ENCODE results near the gene KIF2C.
A peak's percentile ranks its signal among the peaks of the same experiment; 100 is the strongest.
"Not testable (repeated sequence)": the region's sequence is repeated elsewhere in the genome, so short reads cannot be mapped to it uniquely, and the experiment has no call there.

The KIF2C gene

DNA sequence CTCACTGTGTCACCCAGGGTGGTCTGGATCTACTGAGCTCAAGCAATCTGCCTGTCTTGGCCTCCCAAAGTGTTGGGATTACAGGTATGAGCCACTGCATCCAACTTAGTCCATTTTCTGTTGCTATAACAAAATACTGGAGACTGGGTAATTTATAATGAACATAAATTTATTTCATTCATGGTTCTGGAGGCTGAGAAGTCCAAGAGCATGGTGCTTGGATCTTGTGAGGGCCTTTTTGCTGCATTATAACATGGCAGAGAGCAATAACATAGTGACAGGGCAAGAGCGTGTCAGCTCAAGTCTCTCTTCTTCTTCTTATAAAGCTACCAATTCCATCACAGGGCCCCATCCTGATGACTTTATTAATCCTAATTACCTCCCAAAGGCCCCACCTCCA lies 3.6 kb upstream of the KIF2C start:
- TF ChIP-seq, protein P1, sequence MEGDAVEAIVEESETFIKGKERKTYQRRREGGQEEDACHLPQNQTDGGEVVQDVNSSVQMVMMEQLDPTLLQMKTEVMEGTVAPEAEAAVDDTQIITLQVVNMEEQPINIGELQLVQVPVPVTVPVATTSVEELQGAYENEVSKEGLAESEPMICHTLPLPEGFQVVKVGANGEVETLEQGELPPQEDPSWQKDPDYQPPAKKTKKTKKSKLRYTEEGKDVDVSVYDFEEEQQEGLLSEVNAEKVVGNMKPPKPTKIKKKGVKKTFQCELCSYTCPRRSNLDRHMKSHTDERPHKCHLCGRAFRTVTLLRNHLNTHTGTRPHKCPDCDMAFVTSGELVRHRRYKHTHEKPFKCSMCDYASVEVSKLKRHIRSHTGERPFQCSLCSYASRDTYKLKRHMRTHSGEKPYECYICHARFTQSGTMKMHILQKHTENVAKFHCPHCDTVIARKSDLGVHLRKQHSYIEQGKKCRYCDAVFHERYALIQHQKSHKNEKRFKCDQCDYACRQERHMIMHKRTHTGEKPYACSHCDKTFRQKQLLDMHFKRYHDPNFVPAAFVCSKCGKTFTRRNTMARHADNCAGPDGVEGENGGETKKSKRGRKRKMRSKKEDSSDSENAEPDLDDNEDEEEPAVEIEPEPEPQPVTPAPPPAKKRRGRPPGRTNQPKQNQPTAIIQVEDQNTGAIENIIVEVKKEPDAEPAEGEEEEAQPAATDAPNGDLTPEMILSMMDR (IDR thresholded peaks at IDR 0.05; ENCODE audit: borderline replicate concordance, insufficient read depth, low read depth, low read length) = no peak
- no peak overlapping the region for H3K4me3 ChIP-seq (ENCODE audit: low read depth, low read length)

DNA sequence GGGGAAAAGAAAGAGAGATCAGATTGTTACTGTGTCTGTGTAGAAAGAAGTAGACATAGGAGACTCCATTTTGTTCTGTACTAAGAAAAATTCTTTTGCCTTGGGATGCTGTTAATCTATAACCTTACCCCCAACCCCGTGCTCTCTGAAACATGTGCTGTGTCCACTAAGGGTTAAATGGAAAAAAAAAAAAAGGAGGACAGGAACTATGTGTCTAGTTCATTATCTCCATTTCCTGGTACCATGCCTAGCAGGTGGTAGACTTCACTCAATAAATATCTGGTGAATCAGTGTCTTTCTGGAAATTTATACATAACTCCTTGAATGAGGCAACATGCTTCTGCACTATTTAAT lies 707 bp upstream of the KIF2C start:
- peak overlapping the region; percentile 71 for H3K4me3 ChIP-seq (ENCODE audit: low read depth, low read length)

DNA sequence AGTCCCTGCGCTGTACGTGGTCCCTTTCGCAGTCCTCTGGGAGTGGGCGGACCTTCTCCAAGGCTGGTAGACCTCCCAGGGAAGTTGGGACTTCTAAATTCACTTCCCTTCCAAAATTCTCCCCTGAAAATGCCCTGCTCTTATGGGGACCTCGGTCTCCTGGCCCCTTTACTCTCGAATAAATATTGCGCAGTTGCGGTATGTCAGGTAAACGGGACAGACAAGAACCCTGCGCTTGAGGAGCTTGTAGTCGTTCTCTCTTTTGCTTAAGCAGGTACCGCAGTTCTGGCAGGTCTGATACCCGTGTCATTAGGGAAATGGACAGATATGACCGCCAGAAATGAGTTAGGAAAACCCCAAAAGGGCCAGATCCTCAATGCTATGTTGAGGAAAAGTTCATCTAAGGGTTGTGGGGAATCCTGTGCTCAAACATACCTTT lies 561 bp downstream of the KIF2C start:
- TF ChIP-seq, protein P1 (IDR thresholded peaks at IDR 0.05; ENCODE audit: borderline replicate concordance, insufficient read depth, low read depth, low read length) = no peak
- H3K4me3 ChIP-seq (ENCODE audit: low read depth, low read length) = peak overlapping the region; percentile 71

DNA sequence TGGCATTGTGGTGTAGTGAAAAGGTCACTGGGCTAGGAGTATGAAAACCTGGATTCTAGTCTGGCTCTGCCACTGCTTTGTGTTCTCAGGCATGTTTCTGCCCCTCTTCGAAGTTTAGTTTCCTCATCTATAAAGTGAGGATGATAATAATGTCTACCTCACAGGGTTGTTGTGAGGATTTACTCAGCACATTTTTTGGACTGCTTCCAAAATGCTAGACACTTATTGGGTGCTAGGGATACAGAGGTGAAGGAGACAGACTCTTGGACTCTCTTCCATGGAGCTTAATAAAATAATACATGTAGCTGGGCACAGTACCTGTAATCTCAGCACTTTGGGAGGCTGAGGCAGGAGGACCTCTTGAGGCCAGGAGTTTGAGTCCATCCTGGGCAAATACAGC lies 3.6 kb downstream of the KIF2C start:
- TF ChIP-seq, protein P1 (IDR thresholded peaks at IDR 0.05; ENCODE audit: borderline replicate concordance, insufficient read depth, low read depth, low read length) = no peak

DNA sequence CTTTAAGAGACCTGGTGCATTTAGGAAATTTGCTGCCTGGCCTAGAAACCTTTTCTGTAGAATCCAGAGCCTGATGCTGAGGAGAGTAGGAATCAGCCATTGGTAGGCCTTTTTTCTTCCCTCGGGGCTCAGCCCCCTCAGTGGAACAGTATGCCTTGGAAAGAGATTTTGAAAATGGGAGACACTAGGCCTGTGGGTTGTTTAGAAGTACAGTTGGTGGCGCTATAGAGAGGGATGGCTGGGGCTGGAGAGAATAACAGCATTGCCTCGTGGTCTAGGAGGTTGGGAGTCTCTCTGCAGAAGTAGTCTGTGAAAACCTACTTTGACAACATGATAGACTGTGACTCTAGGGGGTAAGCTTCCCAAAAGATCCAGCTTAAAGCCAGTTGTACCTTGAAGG lies 8.2 kb downstream of the KIF2C start:
- no peak overlapping the region for H3K4me3 ChIP-seq (ENCODE audit: low read depth, low read length)
- TF ChIP-seq, protein P1 (IDR thresholded peaks at IDR 0.05; ENCODE audit: borderline replicate concordance, insufficient read depth, low read depth, low read length) = no peak

More for the DNA sequence above, 3.6 kb downstream of the KIF2C start:
- H3K4me3 ChIP-seq (ENCODE audit: low read depth, low read length) = no peak overlapping the region

DNA sequence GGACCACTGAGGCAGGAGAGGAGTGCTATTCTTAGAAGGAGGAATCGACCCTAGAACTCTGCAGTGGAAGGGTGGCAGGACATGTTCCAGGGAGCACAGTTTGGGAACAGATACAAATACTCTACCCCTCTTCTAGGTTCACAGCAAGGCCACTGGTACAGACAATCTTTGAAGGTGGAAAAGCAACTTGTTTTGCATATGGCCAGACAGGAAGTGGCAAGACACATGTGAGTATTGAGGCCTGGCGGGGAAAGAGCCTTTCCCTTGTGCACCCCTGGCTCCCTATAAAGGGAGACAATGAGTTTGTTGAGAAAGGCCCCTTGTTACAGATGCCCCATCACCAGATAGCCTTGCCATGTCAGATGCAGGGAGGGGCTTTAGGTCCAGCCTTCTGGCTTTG lies 17.8 kb downstream of the KIF2C start:
- TF ChIP-seq, protein P1 (IDR thresholded peaks at IDR 0.05; ENCODE audit: borderline replicate concordance, insufficient read depth, low read depth, low read length) = no peak
- H3K4me3 ChIP-seq (ENCODE audit: low read depth, low read length) = no peak overlapping the region

DNA sequence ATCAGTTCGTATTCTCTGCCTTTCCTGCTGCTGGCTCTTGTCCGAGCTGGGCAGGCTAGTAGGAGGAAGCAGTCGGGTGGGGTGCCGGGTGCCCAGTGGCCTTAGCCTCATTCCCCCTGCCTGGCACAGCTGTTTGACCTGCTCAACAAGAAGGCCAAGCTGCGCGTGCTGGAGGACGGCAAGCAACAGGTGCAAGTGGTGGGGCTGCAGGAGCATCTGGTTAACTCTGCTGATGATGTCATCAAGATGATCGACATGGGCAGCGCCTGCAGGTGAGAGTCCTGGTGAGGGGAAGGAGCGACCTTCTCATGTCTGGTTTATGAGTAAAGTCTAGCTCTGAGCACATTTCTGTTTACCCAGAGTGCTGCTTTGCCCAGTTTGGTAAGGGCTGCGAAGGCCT lies 19.4 kb downstream of the KIF2C start:
- H3K4me3 ChIP-seq (ENCODE audit: low read depth, low read length) = no peak overlapping the region
- TF ChIP-seq, protein P1 (IDR thresholded peaks at IDR 0.05; ENCODE audit: borderline replicate concordance, insufficient read depth, low read depth, low read length) = no peak

DNA sequence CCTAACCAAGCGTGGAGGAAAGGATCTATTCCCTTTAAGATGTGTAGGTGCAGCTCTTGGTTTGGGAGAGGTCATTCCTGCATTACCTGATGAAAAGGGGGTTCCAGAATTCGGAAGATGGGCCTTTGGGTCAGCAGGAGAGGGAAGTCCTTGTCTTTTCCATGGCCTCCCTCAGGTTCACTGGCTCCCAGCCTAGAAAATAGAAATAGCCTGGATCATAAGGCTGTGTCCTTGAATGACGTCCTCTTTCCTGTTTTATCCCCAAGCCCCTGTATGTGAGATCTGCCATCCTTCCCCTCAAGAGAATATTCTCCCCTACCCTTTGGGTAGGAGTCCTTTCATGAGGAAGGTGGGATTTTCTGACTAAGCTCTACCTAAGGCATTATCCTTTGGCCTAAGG lies 21.2 kb downstream of the KIF2C start:
- TF ChIP-seq, protein P1 (IDR thresholded peaks at IDR 0.05; ENCODE audit: borderline replicate concordance, insufficient read depth, low read depth, low read length) = no peak
- H3K4me3 ChIP-seq (ENCODE audit: low read depth, low read length) = no peak overlapping the region

DNA sequence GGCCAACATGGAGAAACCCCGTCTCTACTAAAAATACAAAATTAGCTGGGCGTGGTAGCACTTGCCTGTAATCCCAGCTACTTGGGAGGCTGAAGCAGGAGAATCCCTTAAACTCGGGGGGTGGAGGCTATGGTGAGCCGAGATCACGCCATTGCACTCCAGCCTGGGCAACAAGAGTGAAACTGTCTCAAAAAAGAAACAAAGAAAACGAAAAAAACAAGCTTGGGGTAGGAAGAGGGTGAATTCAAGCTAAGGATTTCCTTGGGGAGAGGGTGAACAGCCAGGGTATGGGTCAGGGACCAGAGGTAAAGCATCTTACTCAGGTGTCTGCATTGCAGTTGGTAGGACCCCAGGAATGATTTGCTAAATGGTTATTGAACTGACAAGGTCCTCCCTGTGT lies 26.8 kb downstream of the KIF2C start:
- not testable (repeated sequence) for H3K4me3 ChIP-seq (ENCODE audit: low read depth, low read length)
